IMR-90 (cell line): Measurements from ENCODE around the gene TUSC2. TPM values are rescaled to one million over a fixed set of nuclear protein-coding genes. Genes with fewer than 3 reads are reported as not detected.

Experiments
- ATAC-seq: fragments of 200-7000 bp; cut with Tn5 transposase; 2 replicates; pipeline ENCODE4 v1.9.1; 2020; ENCODE audit warnings: low read depth, mild to moderate bottlenecking, moderate library complexity
- BruUV-seq: library from RNA; stranded (reverse); fragments of 400-500 nt; replicated peaks from 2 replicates; lab custom pipeline; 2021; lab: Mats Ljungman, UMichigan
- CTCF ChIA-PET: fragments of 300-600 bp; formaldehyde crosslinking; extraction: SDS; loops from one replicate; lab custom pipeline; 2021; ENCODE audit warnings: antibody characterized with exemption; lab: Yijun Ruan, JAX
- POLR2A ChIA-PET: fragments of 300-600 bp; sonication (Branson Sonifier 250); formaldehyde crosslinking; loops from one replicate; lab custom pipeline; 2022; ENCODE audit warnings: antibody characterized with exemption; ENCODE audit not compliant: unreplicated experiment; lab: Charles Lee
- DNase-seq: peaks from one replicate; pipeline ENCODE4 v3.0.0; 2013
- H2AFZ ChIP-seq: replicated peaks from 2 replicates; pipeline ENCODE3; 2013; ENCODE audit warnings: low read length, mild to moderate bottlenecking; ENCODE audit not compliant: poor library complexity
- H2AK5ac ChIP-seq: 2 replicates; pipeline ENCODE4 v1.6.1; 2013; ENCODE audit warnings: low read depth, low read length, inconsistent platforms
- H2AK9ac ChIP-seq: replicated peaks from 2 replicates; pipeline ENCODE3; 2013; ENCODE audit warnings: mild to moderate bottlenecking, low read depth, low read length, moderate library complexity; ENCODE audit not compliant: poor library complexity
- H2BK120ac ChIP-seq: 2 replicates; pipeline ENCODE4 v1.6.1; 2013; ENCODE audit warnings: low read depth, low read length, inconsistent platforms
- H2BK15ac ChIP-seq: 3 replicates; pipeline ENCODE4 v1.6.1; 2013; ENCODE audit warnings: low read depth, low read length, inconsistent platforms
- H2BK20ac ChIP-seq: 2 replicates; pipeline ENCODE4 v1.6.1; 2013; ENCODE audit warnings: low read depth, mild to moderate bottlenecking, inconsistent platforms, low read length, moderate library complexity
- H2BK5ac ChIP-seq: 2 replicates; pipeline ENCODE4 v1.6.1; 2013; ENCODE audit warnings: mild to moderate bottlenecking, low read depth, low read length, inconsistent platforms; ENCODE audit not compliant: poor library complexity, severe bottlenecking
- H3K14ac ChIP-seq: replicated peaks from 2 replicates; pipeline ENCODE4 v1.6.1; 2013; ENCODE audit warnings: low read depth, low read length, inconsistent platforms
- H3K18ac ChIP-seq: 2 replicates; pipeline ENCODE4 v1.6.1; 2013; ENCODE audit warnings: low read depth, low read length, control low read depth
- H3K23ac ChIP-seq: 2 replicates; pipeline ENCODE4 v1.6.1; 2013; ENCODE audit warnings: low read depth, low read length, inconsistent platforms
- H3K27ac ChIP-seq: 2 replicates; pipeline ENCODE4 v1.5.1; 2013; ENCODE audit warnings: mild to moderate bottlenecking, control low read depth, low read length; ENCODE audit not compliant: insufficient read depth
- H3K27me3 ChIP-seq: 2 replicates; pipeline ENCODE4 v1.6.1; 2013; ENCODE audit warnings: low read length; ENCODE audit not compliant: control insufficient read depth, insufficient read depth
- H3K36me3 ChIP-seq: 2 replicates; pipeline ENCODE4 v1.6.1; 2013; ENCODE audit warnings: low read length, mixed read lengths; ENCODE audit not compliant: control insufficient read depth, insufficient read depth
- H3K4ac ChIP-seq: 2 replicates; pipeline ENCODE4 v1.6.1; 2013; ENCODE audit warnings: low read depth, low read length, inconsistent platforms
- H3K4me1 ChIP-seq: 2 replicates; pipeline ENCODE4 v1.6.1; 2013; ENCODE audit warnings: low read length, mixed read lengths; ENCODE audit not compliant: control insufficient read depth, insufficient read depth
- H3K4me2 ChIP-seq: 2 replicates; pipeline ENCODE4 v1.6.1; 2013; ENCODE audit warnings: low read depth, mild to moderate bottlenecking, control low read depth, low read length, moderate library complexity
- H3K4me3 ChIP-seq: 2 replicates; pipeline ENCODE4 v1.5.1; 2013; ENCODE audit warnings: low read depth, mild to moderate bottlenecking, control low read depth, low read length, moderate library complexity; ENCODE audit not compliant: insufficient read depth
- H3K56ac ChIP-seq: 2 replicates; pipeline ENCODE4 v1.6.1; 2013; ENCODE audit warnings: low read length, inconsistent platforms; ENCODE audit not compliant: insufficient read depth; ENCODE audit errors: extremely low read depth
- H3K79me1 ChIP-seq, 2 experiments: 2 replicates each; pipeline ENCODE4 v1.6.1; 2013; ENCODE audit warnings: low read length in 2 of 2, inconsistent platforms in 1 of 2, low read depth in 1 of 2
- H3K9ac ChIP-seq: 2 replicates; pipeline ENCODE4 v1.6.1; 2013; ENCODE audit warnings: low read depth, low read length, control low read depth
- H3K9me1 ChIP-seq: 2 replicates; pipeline ENCODE4 v1.6.1; 2013; ENCODE audit warnings: low read length, inconsistent platforms; ENCODE audit not compliant: insufficient read depth
- H3K9me3 ChIP-seq: 2 replicates; pipeline ENCODE4 v1.6.1; 2013; ENCODE audit warnings: low read length; ENCODE audit not compliant: control insufficient read depth, insufficient read depth
- H4K20me1 ChIP-seq: 2 replicates; pipeline ENCODE4 v1.6.1; 2013; ENCODE audit warnings: low read length, inconsistent platforms; ENCODE audit not compliant: insufficient read depth
- H4K5ac ChIP-seq: 2 replicates; pipeline ENCODE4 v1.6.1; 2013; ENCODE audit warnings: mild to moderate bottlenecking, low read depth, low read length, control low read depth
- H4K8ac ChIP-seq, 2 experiments: 2 replicates each; pipeline ENCODE4 v1.6.1; 2013; ENCODE audit warnings: low read depth in 2 of 2, low read length in 2 of 2, control low read depth in 1 of 2, inconsistent platforms in 1 of 2
- H4K91ac ChIP-seq: 2 replicates; pipeline ENCODE4 v1.6.1; 2013; ENCODE audit warnings: low read depth, low read length, inconsistent platforms; ENCODE audit not compliant: insufficient read depth
- RFX5 ChIP-seq: IDR thresholded peaks from 2 replicates; pipeline ENCODE4 v1.8.0; 2012; ENCODE audit warnings: low read depth, mild to moderate bottlenecking, low read length, moderate library complexity
- USF2 ChIP-seq: fragments of 150-350 bp; IDR thresholded peaks from 2 replicates; pipeline ENCODE4 v1.6.1; 2017; ENCODE audit warnings: mild to moderate bottlenecking, antibody characterized with exemption, low read length, low read depth
- WGBS, 2 experiments: methylation state at CpG; one replicate each; pipeline versions ENCODE4 v1.1.5 to v1.1.7; 2013; ENCODE audit warnings: missing lambda C conversion rate in 2 of 2; ENCODE audit not compliant: insufficient read length in 1 of 2; ENCODE audit errors: extremely low coverage in 2 of 2; 5-methylcytosine and 5-hydroxymethylcytosine counted together
- dilution Hi-C: fragments of 300-500 bp; cut with HindIII; formaldehyde crosslinking; loops from one replicate; pipeline ENCODE4 v1.14.3; 2018; ENCODE audit warnings: low sequenced_read_pairs; ENCODE audit not compliant: unreplicated experiment
- in situ Hi-C: fragments of 300-500 bp; cut with MboI; formaldehyde crosslinking; loops from 3 replicates; pipeline ENCODE4 v1.14.3; 2019; ENCODE audit warnings: low sequenced_read_pairs, inconsistent platforms, mixed read lengths
- intact Hi-C: fragments of 100-400 bp; cut with micrococcal nuclease; formaldehyde crosslinking; loops from 2 replicates; pipeline ENCODE4 v1.10.0; 2022
- polyA plus RNA-seq, 3 experiments: library from polyadenylated mRNA; depleted of rRNA; stranded (reverse); fragments of >200 nt; gene quantifications; 2 replicates each; pipeline ENCODE4 v1.2.3, GENCODE V29; 2012; ENCODE audit warnings: low replicate concordance in 1 of 3
- total RNA-seq: library from RNA; depleted of rRNA; stranded (reverse); fragments of >200 nt; gene quantifications from 2 replicates; pipeline ENCODE4 v1.2.3, GENCODE V29; 2012

TUSC2 gene
- total and polyA plus RNA-seq, 2 of the 4 experiments (the other 2 are of a cell fraction): 13.4 to 24.0 TPM

- H3K4ac ChIP-seq: peak within 1 kb of the TSS; percentile 81
- H3K14ac ChIP-seq: peak within 1 kb of the TSS; percentile 65
- peak within 1 kb of the TSS; percentile 58; the same call in 2 of the 3 replicates for H2BK15ac ChIP-seq
- ChIA-PET CTCF (interaction anchor here (0.6 kb wide), 1 partner anchor 1738 kb away, joined by 3 read pairs; no protein-coding TSS in a partner anchor), POLR2A (interaction anchor here (0.6 kb wide), 1 partner anchor 10 kb away, joined by 4 read pairs; the partner anchor contains the start of genes CYB561D2 and NPRL2)
- peak within 1 kb of the TSS; percentile 21; the same call in 1 of the 2 replicates for H2BK20ac ChIP-seq
- peak within 1 kb of the TSS; percentile 82 for H2BK5ac ChIP-seq
- no peaks in the 10 kb centered on the region for H3K9me3 ChIP-seq
- H4K8ac ChIP-seq: peak within 1 kb of the TSS; percentile 59 to 97
- in situ Hi-C loops (loop anchor here (25.0 kb wide), 3 partner anchors 1047 to 1822 kb away; partner anchors contain the start of genes ABHD14B, GPR62, MANF and PCBP4), dilution Hi-C loops (no loop called here), intact Hi-C loops (no loop called here)
- peak within 1 kb of the TSS; percentile 44 for H3K27ac ChIP-seq
- H2AK9ac ChIP-seq: peak within 1 kb of the TSS; percentile 23
- peaks cover 15 to 37% of the 10 kb centered on the region in 2 experiments; a peak in 3 of 4 replicates for H3K79me1 ChIP-seq
- ATAC-seq (peak; percentile 16), DNase-seq (no peak)
- H3K4me3 ChIP-seq: peak within 1 kb of the TSS; percentile 43
- BruUV-seq: no TSS peak
- peaks cover 21% of the 10 kb centered on the region for H3K4me1 ChIP-seq
- H4K5ac ChIP-seq: peak within 1 kb of the TSS; percentile 81
- H3K23ac ChIP-seq: peak within 1 kb of the TSS; percentile 62
- H3K36me3 ChIP-seq: no peaks in the 10 kb centered on the region; the same call in 1 of the 2 replicates
- H2BK120ac ChIP-seq: peak within 1 kb of the TSS; percentile 58
- H4K91ac ChIP-seq: peak within 1 kb of the TSS; percentile 73
- H3K56ac ChIP-seq: peak within 1 kb of the TSS; percentile 4; the same call in 1 of the 2 replicates
- H3K9me1 ChIP-seq: peaks cover 14% of the 10 kb centered on the region
- TF ChIP-seq RFX5: no peak
- peak; percentile 30; the same call in 1 of the 2 replicates for TF ChIP-seq USF2
- H3K18ac ChIP-seq: peak within 1 kb of the TSS; percentile 81
- H4K20me1 ChIP-seq: peaks cover 11% of the 10 kb centered on the region
- peak within 1 kb of the TSS; percentile 54 for H2AK5ac ChIP-seq
- peak within 1 kb of the TSS; percentile 94 for H2AFZ ChIP-seq
- WGBS, 2 experiments: 7% methylated on average over 32 of the region's 85 CpGs; no CpG with 5 or more reads in 1 of the 2 experiments
- H3K9ac ChIP-seq: peak within 1 kb of the TSS; percentile 69; the same call in 1 of the 2 replicates
- H3K4me2 ChIP-seq: peak within 1 kb of the TSS; percentile 79
- H3K27me3 ChIP-seq: no peaks in the 10 kb centered on the region
Measured at GRCh38 chr3:50340448-50341329, 12.7 kb upstream of the TUSC2 start, which contains the start of gene RASSF1. TSS of gene RASSF1 (minus strand) at chr3:50340836. CDS start at chr3:50340805, 31 bp downstream.
